Loucy (cell line): ENCODE results near the gene CPLANE2.

Source experiments
- CTCF ChIP-seq: fragments of 200-600 bp; sonication (generic); conservative IDR thresholded peaks from 2 replicates; pipeline ENCODE4 v1.5.1; 2014; ENCODE audit warnings: mild to moderate bottlenecking, antibody characterized with exemption, low read length
- EZH2phosphoT487 ChIP-seq: fragments of 200-600 bp; IDR thresholded peaks from 2 replicates; pipeline ENCODE4 v1.6.1; 2018; ENCODE audit warnings: antibody characterized with exemption, mild to moderate bottlenecking, moderate library complexity, borderline replicate concordance

GRCh38 chr1:16279186-16279585 is 42.2 kb upstream of the CPLANE2 start:
- TF ChIP-seq CTCF = no peak
- no peak for TF ChIP-seq EZH2phosphoT487
